Glomerular visceral epithelial cell (primary cell): Measurements from ENCODE around the gene RABGGTA.
A peak's percentile ranks its signal among the peaks of the same experiment; 100 is the strongest.

Source experiments
- DNase-seq: peaks from one replicate; pipeline ENCODE4 v3.0.0-alpha.2; 2016; ENCODE audit errors: extremely low spot score

The RABGGTA gene

GRCh38 chr14:24271134-24271833, at the start of gene RABGGTA:
Gene RABGGTA, minus strand, starts transcription at chr14:24271597. Its CDS starts 482 bp downstream, at chr14:24271115.
- DNase-seq, result peak; percentile 87

- no peak for DNase-seq
These were observed 45.9 kb upstream of the RABGGTA start for GRCh38 chr14:24317141-24317928.

GRCh38 chr14:24316597-24316950, 45.2 kb upstream of the RABGGTA start:
- no peak for DNase-seq

- no peak for DNase-seq
These were observed 44.6 kb upstream of the RABGGTA start for GRCh38 chr14:24315807-24316596.

- DNase-seq, result no peak
These were observed 43.9 kb upstream of the RABGGTA start for GRCh38 chr14:24315243-24315806.

GRCh38 chr14:24314377-24315193, 43.2 kb upstream of the RABGGTA start:
- no peak for DNase-seq

- no peak for DNase-seq
These were observed 42.5 kb upstream of the RABGGTA start for GRCh38 chr14:24313913-24314312.

- peak; percentile 35 for DNase-seq
These were observed 41.5 kb upstream of the RABGGTA start for GRCh38 chr14:24312736-24313507.

- no peak for DNase-seq
These were observed 40.6 kb upstream of the RABGGTA start for GRCh38 chr14:24311837-24312615.

GRCh38 chr14:24310646-24311604, 39.5 kb upstream of the RABGGTA start, which contains the start of gene LTB4R:
Gene LTB4R, plus strand, starts transcription at chr14:24311502. Its CDS starts 4,150 bp downstream, at chr14:24315652.
- no peak for DNase-seq

- no peak for DNase-seq
These were observed 38.9 kb upstream of the RABGGTA start for GRCh38 chr14:24310265-24310645.

- DNase-seq, result no peak
These were observed 38.3 kb upstream of the RABGGTA start, which contains the start of gene LTB4R2 for GRCh38 chr14:24309538-24310264. Gene LTB4R2, plus strand, starts transcription at chr14:24310140. Its CDS starts 525 bp downstream, at chr14:24310665.

GRCh38 chr14:24308342-24309124, 37.1 kb upstream of the RABGGTA start:
- DNase-seq, result no peak

- DNase-seq, result peak; percentile 71
These were observed 36.4 kb upstream of the RABGGTA start, which contains the start of gene CIDEB for GRCh38 chr14:24307575-24308341. Gene CIDEB, minus strand, starts transcription at chr14:24307977. Its CDS starts 119 bp downstream, at chr14:24307858.

- no peak for DNase-seq
These were observed 35.8 kb upstream of the RABGGTA start for GRCh38 chr14:24307156-24307574.

- DNase-seq, result no peak
These were observed 32.6 kb upstream of the RABGGTA start for GRCh38 chr14:24304019-24304387.
